ENCODE data around the gene VN1R4.

GRCh38 chr19:53290758-53291549 is 23.4 kb upstream of the VN1R4 start:
- TF ChIP-seq GATA1 (IDR thresholded peaks at IDR 0.05; ENCODE audit: low read depth, low read length) (no peak), POLR2A (IDR thresholded peaks at IDR 0.05; ENCODE audit: low read length) (no peak)

Measured in erythroblast (primary cell).